Sigmoid colon (tissue), 4 donors: ENCODE data around the gene B4GALT6.

ENCODE experiments used
- CTCF ChIP-seq, 4 experiments: fragments of 450-650 bp in 3 of 4; fragments of 200-600 bp in 1 of 4; IDR thresholded peaks; one replicate each; pipeline ENCODE4 v1.5.1; 2016 to 2019; ENCODE audit warnings: antibody characterized with exemption in 4 of 4, mild to moderate bottlenecking in 3 of 4, moderate library complexity in 2 of 4
- EP300 ChIP-seq, 4 donors: sonication (generic); formaldehyde crosslinking; IDR thresholded peaks; one replicate each; pipeline ENCODE4 v1.6.1; 2017; ENCODE audit warnings: antibody characterized with exemption in 4 of 4
- POLR2AphosphoS5 ChIP-seq, 4 donors: sonication (generic); formaldehyde crosslinking; IDR thresholded peaks; one replicate each; pipeline ENCODE4 v1.6.1; 2017; ENCODE audit warnings: antibody characterized with exemption in 4 of 4

DNA sequence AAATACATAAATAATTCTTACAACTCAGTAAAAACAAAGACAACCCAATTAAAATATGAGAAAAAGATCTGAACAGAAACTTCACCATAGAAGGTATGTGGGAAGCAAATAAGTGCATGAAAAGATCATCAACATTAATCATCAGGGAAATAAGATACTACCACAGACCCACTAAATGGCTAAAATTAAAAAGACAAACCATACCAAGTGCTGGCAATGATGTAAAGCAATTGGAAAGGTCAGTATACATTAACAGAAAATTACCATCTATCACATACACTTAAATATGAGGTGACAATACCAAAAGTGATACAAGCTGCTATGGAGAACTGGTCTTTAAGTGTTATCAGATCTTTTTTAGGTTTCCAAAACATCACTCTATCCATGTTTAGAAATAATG, 48.0 kb downstream of the B4GALT6 start:
- TF ChIP-seq CTCF (IDR thresholded peaks at IDR 0.05) (no peak), POLR2AphosphoS5 (IDR thresholded peaks at IDR 0.05) (no peak), EP300 (IDR thresholded peaks at IDR 0.05) (no peak)
